OCI-LY3 (cell line): ENCODE results near the gene TXNDC11.
A peak's percentile ranks its signal among the peaks of the same experiment; 100 is the strongest.

ENCODE experiments used
- H2AFZ ChIP-seq: fragments of 200-600, 300-600 bp; shearing (Covaris generic); 2 replicates; pipeline ENCODE4 v1.6.0; 2014; ENCODE audit warnings: antibody characterized with exemption, low read depth, low read length
- H3K27ac ChIP-seq: fragments of 200-600, 300-600 bp; sonication (generic); 2 replicates; pipeline ENCODE4 v1.5.1; 2014; ENCODE audit warnings: mild to moderate bottlenecking, low read length, moderate library complexity, mixed read lengths
- H3K27me3 ChIP-seq: fragments of 200-600, 300-600 bp; sonication (generic); 2 replicates; pipeline ENCODE4 v1.6.1; 2014; ENCODE audit warnings: low read depth, low read length, mixed read lengths
- H3K36me3 ChIP-seq: fragments of 200-600, 300-600 bp; sonication (generic); replicated peaks from 2 replicates; pipeline ENCODE3; 2014; ENCODE audit warnings: low read depth, low read length, mixed read lengths
- H3K4me1 ChIP-seq: fragments of 300-600, 200-600 bp; sonication (generic); 2 replicates; pipeline ENCODE4 v1.6.1; 2014; ENCODE audit warnings: low read length, mixed read lengths
- H3K4me2 ChIP-seq: fragments of 200-600, 300-600 bp; sonication (generic); 2 replicates; pipeline ENCODE4 v1.6.1; 2014; ENCODE audit warnings: low read length, mixed read lengths
- H3K4me3 ChIP-seq: fragments of 300-600, 200-600 bp; sonication (generic); 2 replicates; pipeline ENCODE4 v1.5.1; 2014; ENCODE audit warnings: antibody characterized with exemption, mild to moderate bottlenecking, low read length, moderate library complexity
- H3K79me2 ChIP-seq: fragments of 300-600, 200-600 bp; shearing (Covaris generic); 2 replicates; pipeline ENCODE4 v1.6.1; 2014; ENCODE audit warnings: mild to moderate bottlenecking, low read length, mixed read lengths
- H3K9ac ChIP-seq: fragments of 300-600, 200-600 bp; shearing (Covaris generic); 2 replicates; pipeline ENCODE4 v1.6.0; 2014; ENCODE audit warnings: mild to moderate bottlenecking, low read length, moderate library complexity
- H3K9me3 ChIP-seq: fragments of 200-600, 300-600 bp; shearing (Covaris generic); 2 replicates; pipeline ENCODE4 v1.6.1; 2014; ENCODE audit warnings: low read length, mixed read lengths; ENCODE audit not compliant: insufficient read depth
- H4K20me1 ChIP-seq: fragments of 200-600, 300-600 bp; sonication (generic); 2 replicates; pipeline ENCODE4 v1.6.1; 2016; ENCODE audit warnings: low read length, mixed read lengths; ENCODE audit not compliant: insufficient read depth
- EZH2phosphoT487 ChIP-seq: fragments of 200-600 bp; shearing (Covaris generic); IDR thresholded peaks from 2 replicates; pipeline ENCODE4 v1.6.1; 2018; ENCODE audit warnings: antibody characterized with exemption, mixed run types, low read depth
- TF ChIP-seq, protein P1 (sequence below): fragments of 200-600, 300-600 bp; sonication (generic); IDR thresholded peaks from 2 replicates; pipeline ENCODE4 v1.5.1; 2014; ENCODE audit warnings: antibody characterized with exemption, low read length, low read depth

TXNDC11 gene

DNA sequence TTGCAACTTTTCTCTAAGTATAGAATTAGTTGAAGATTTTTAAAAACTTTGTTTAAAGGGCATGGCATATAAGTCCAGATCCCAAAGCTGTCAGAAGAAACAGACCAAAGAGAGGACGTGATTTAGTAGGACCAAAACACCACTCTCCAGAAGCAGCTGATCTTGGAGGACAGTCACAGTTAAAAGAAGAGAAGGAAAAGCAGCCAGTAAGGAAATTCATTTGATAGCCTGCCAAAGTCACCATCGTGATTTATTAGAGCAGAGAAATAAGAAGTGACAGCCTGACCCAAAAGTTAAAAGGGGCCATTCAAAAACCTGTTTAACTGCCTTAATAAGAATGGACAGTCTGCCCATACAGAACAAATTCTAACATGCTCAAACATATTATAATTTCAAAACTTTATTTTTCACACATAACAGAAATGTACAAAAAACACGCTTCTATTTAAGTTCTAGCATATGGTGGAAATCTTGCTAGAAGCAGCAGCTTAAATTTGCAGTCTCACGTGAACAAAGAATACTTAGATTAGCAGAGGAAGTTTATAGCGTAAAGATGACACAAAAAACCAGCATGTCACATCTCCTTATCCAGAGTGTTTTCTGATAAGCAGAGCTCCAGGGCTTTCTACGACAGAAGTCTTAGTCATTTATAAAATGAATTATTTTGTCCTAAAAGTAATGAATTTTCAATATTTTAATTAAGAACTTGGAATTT, 37.2 kb downstream of the TXNDC11 start:
- H3K27me3 ChIP-seq = no peaks in the 10 kb centered on the region
- no peak overlapping the region for H3K27ac ChIP-seq
- H3K4me1 ChIP-seq = peaks cover 19% of the 10 kb centered on the region
- peaks cover 60% of the 10 kb centered on the region for H3K36me3 ChIP-seq
- no peak overlapping the region for H3K4me2 ChIP-seq
- peaks cover 40% of the 10 kb centered on the region for H4K20me1 ChIP-seq
- H3K79me2 ChIP-seq = peaks cover 54% of the 10 kb centered on the region
- no peaks in the 10 kb centered on the region for H3K9me3 ChIP-seq
- no peak overlapping the region for H2AFZ ChIP-seq
- TF ChIP-seq, protein P1, sequence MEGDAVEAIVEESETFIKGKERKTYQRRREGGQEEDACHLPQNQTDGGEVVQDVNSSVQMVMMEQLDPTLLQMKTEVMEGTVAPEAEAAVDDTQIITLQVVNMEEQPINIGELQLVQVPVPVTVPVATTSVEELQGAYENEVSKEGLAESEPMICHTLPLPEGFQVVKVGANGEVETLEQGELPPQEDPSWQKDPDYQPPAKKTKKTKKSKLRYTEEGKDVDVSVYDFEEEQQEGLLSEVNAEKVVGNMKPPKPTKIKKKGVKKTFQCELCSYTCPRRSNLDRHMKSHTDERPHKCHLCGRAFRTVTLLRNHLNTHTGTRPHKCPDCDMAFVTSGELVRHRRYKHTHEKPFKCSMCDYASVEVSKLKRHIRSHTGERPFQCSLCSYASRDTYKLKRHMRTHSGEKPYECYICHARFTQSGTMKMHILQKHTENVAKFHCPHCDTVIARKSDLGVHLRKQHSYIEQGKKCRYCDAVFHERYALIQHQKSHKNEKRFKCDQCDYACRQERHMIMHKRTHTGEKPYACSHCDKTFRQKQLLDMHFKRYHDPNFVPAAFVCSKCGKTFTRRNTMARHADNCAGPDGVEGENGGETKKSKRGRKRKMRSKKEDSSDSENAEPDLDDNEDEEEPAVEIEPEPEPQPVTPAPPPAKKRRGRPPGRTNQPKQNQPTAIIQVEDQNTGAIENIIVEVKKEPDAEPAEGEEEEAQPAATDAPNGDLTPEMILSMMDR = no peak
- no peak for TF ChIP-seq EZH2phosphoT487
- H3K9ac ChIP-seq = no peak overlapping the region
- H3K4me3 ChIP-seq = no peak overlapping the region

DNA sequence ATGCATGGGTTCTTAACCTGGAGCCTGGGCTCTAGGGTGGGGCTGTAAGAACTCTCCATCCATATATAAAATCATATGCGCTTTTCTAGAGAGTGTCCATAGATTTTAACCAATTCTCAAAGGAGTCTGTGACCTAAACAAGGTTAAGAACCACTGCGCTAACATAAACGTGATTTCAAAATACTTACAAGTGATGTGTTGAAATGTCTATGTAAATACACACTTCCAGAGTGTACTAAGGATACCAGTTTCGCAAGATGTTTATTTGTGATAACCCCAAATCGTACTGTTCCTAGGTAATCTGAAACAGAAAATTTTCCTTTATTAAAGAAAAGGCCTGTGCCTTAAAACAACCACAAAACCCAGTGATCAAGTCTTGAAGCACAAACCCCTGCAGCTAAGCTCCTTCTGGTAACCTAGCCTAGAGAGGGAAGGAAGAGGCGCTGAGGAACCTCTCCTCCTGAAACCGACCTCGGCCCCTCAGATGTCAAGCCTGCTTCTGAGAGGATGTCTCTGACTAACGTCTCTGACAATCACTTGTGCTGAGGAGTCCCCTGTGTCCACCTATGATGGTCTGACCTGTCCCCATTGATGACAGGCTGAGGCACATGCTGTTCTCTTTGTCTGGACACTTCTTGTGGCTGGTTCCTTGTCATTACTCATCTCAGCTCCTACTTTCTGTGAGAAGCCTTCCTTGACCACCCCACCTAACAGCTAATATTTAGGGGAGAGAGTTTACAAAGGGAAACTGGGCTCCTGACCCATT, 42.2 kb downstream of the TXNDC11 start:
- H3K4me3 ChIP-seq = no peak overlapping the region
- H3K9ac ChIP-seq = no peak overlapping the region
- peaks cover 77% of the 10 kb centered on the region for H3K36me3 ChIP-seq
- no peaks in the 10 kb centered on the region for H3K27me3 ChIP-seq
- H3K9me3 ChIP-seq = no peaks in the 10 kb centered on the region
- H2AFZ ChIP-seq = no peak overlapping the region
- TF ChIP-seq, protein P1 = no peak
- no peak for TF ChIP-seq EZH2phosphoT487
- peaks cover 85% of the 10 kb centered on the region for H3K79me2 ChIP-seq
- no peak overlapping the region for H3K27ac ChIP-seq
- peaks cover 62% of the 10 kb centered on the region for H4K20me1 ChIP-seq
- H3K4me2 ChIP-seq = no peak overlapping the region
- H3K4me1 ChIP-seq = peaks cover 38% of the 10 kb centered on the region

DNA sequence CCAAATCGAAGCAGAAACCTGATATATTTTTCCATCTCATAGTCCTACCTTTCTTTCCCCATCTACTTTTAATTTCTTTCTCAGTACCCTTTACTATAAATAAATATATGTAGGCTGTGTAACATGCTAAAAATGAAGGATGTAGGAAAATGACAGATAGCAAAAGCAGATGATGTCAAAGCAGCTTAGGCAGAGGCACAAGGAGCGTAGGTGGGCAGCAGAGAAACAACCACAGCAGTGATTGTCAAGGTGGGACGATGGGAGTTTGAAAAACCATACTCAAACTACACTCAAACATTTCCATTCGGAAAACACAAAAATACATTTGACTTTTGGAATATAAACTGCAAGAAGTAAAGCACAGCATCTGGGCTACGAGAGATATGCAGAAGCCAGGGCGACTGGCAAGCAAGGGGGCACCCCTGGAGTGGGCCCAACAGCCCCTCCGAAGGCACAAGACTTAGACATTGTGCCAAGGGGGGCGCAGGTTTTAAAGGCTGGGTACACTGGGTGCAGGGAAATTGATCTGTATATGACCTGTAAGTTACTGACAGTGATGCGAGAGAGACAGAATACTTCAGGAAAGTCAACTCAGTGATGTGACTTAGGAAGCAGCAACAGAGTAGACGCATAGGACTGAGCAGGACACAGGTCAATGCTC, 43.3 kb downstream of the TXNDC11 start:
- H4K20me1 ChIP-seq = peaks cover 51% of the 10 kb centered on the region
- no peaks in the 10 kb centered on the region for H3K27me3 ChIP-seq
- no peak overlapping the region for H3K27ac ChIP-seq
- H3K4me1 ChIP-seq = peaks cover 36% of the 10 kb centered on the region
- no peak overlapping the region for H3K4me2 ChIP-seq
- no peak overlapping the region for H3K9ac ChIP-seq
- TF ChIP-seq EZH2phosphoT487 = no peak
- TF ChIP-seq, protein P1 = no peak
- no peak overlapping the region for H3K4me3 ChIP-seq
- H2AFZ ChIP-seq = no peak overlapping the region
- H3K9me3 ChIP-seq = no peaks in the 10 kb centered on the region
- H3K79me2 ChIP-seq = peaks cover 87% of the 10 kb centered on the region
- H3K36me3 ChIP-seq = peaks cover 77% of the 10 kb centered on the region

DNA sequence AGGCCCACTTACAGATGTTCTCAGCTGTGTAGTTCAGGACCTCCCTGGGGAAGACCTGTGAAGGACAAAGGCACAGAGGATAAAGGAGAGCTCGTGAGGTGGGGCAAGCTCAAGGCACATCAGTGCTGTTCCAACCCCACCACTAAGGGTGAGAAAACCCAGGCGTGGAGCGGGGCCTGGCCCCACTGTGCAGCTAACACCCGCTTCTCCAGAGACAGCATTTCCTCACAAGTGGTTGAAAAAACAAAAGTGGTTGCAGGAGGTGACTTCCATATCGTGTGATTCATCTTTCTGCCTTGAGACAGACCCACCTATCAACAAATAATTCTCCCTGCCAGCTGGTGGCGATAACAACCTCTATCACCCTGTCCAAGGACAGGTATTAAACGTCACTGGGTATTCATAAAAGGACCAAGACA, 44.4 kb downstream of the TXNDC11 start:
- Histone ChIP-seq H3K4me2 (no peak overlapping the region), H3K9ac (no peak overlapping the region), H3K4me1 (peaks cover 25% of the 10 kb centered on the region), H3K4me3 (no peak overlapping the region), H3K79me2 (peaks cover 81% of the 10 kb centered on the region), H3K27me3 (no peaks in the 10 kb centered on the region), H3K27ac (peak overlapping the region; percentile 36; the same call in 1 of the 2 replicates), H3K36me3 (peaks cover 72% of the 10 kb centered on the region), H2AFZ (no peak overlapping the region), H3K9me3 (no peaks in the 10 kb centered on the region), H4K20me1 (peaks cover 43% of the 10 kb centered on the region; the same call in 1 of the 2 replicates)
- TF ChIP-seq EZH2phosphoT487 = no peak
- TF ChIP-seq, protein P1 = peak; percentile 30
